Esophagus squamous epithelium (tissue), 5 donors: ENCODE measurements around the gene BTBD3. TPM values are rescaled to one million over a fixed set of nuclear protein-coding genes. Genes with fewer than 3 reads are reported as not detected.
A peak's percentile ranks its signal among the peaks of the same experiment; 100 is the strongest.

Experiments
- DNase-seq: peaks from one replicate; lab custom pipeline; 2025; lab: John Stamatoyannopoulos, UW
- H3K27ac ChIP-seq, 4 donors: fragments of 200-600 bp; sonication (generic); one replicate each; pipeline ENCODE4 v1.5.1; 2016 to 2019; ENCODE audit warnings: mild to moderate bottlenecking in 1 of 4
- H3K27me3 ChIP-seq, 4 donors: fragments of 200-600 bp; sonication (generic); 1 replicate in 3 of 4; 2 replicates in 1 of 4; pipeline versions ENCODE4 v1.5.1 to v1.6.0; 2017 to 2021; ENCODE audit warnings: antibody characterized with exemption in 1 of 4
- H3K36me3 ChIP-seq, 3 donors: fragments of 200-600 bp; sonication (generic); one replicate each; pipeline ENCODE4 v1.5.1; 2016 to 2019
- H3K4me1 ChIP-seq, 3 donors: fragments of 200-600 bp; sonication (generic); one replicate each; pipeline ENCODE4 v1.5.1; 2017 to 2019
- H3K4me3 ChIP-seq, 4 donors: fragments of 200-600 bp; sonication (generic); 1 replicate in 3 of 4; 2 replicates in 1 of 4; pipeline ENCODE4 v1.5.1; 2016 to 2019; ENCODE audit warnings: mild to moderate bottlenecking in 2 of 4, moderate library complexity in 1 of 4
- H3K9me3 ChIP-seq, 3 donors: fragments of 200-600 bp; sonication (generic); one replicate each; pipeline ENCODE4 v1.5.1; 2016 to 2019
- CTCF ChIP-seq, 6 experiments: fragments of 450-650 bp in 4 of 6; fragments of 200-600 bp in 2 of 6; sonication (generic) in 2 of 6; IDR thresholded peaks; one replicate each; pipeline ENCODE4 v1.5.1; 2016 to 2019; ENCODE audit warnings: antibody characterized with exemption in 6 of 6, mild to moderate bottlenecking in 4 of 6, moderate library complexity in 4 of 6
- POLR2A ChIP-seq, 4 donors: fragments of 450-650 bp; IDR thresholded peaks; one replicate each; pipeline ENCODE4 v1.6.1; 2017; ENCODE audit warnings: antibody characterized with exemption in 4 of 4, mild to moderate bottlenecking in 4 of 4, moderate library complexity in 3 of 4
- WGBS, 2 donors: methylation state at CpG; one replicate each; pipeline ENCODE4 v1.1.5; 2018; 5-methylcytosine and 5-hydroxymethylcytosine counted together
- intact Hi-C: fragments of 100-400 bp; cut with DNase I; formaldehyde crosslinking; loops from one replicate; pipeline ENCODE4 v1.15.0; 2022
- total RNA-seq, 4 donors: library from RNA; depleted of rRNA; stranded (reverse); fragments of >200 nt; gene quantifications; one replicate each; pipeline ENCODE4 v1.1.0, GENCODE V29; 2016
- donor health status: DM: yes; HTN: yes; CAD: no.

The BTBD3 gene
- total RNA-seq, 4 donors from 2014 or later, result 12.4 to 24.0 (median 15.9) TPM

GRCh38 chr20:11912659-11913415 is 4.9 kb upstream of the BTBD3 start:
- H3K27me3 ChIP-seq, result no peaks in the 10 kb centered on the region
- H3K4me3 ChIP-seq, result no peak overlapping the region
- H3K36me3 ChIP-seq, result no peaks in the 10 kb centered on the region
- no peak for DNase-seq
- H3K4me1 ChIP-seq, result peaks cover 9 to 63% (median 19%) of the 10 kb centered on the region in 3 donors
- WGBS, 2 donors, result 45 to 55% methylated on average over 4 of the region's 4 CpGs
- intact Hi-C loops, result no loop called here
- TF ChIP-seq CTCF (IDR thresholded peaks at IDR 0.05) (no peak), POLR2A (IDR thresholded peaks at IDR 0.05) (no peak)
- peak overlapping the region in 3 of 4 donors; percentile 54 to 70 (median 69) for H3K27ac ChIP-seq
- no peaks in the 10 kb centered on the region for H3K9me3 ChIP-seq

- DNase-seq, result no peak
- H3K4me1 ChIP-seq, result peaks cover 0 to 74% (median 29%) of the 10 kb centered on the region in 3 donors
- H3K4me3 ChIP-seq, result peak overlapping the region; percentile 11 to 54 (median 30)
- H3K27ac ChIP-seq, result peak overlapping the region; percentile 1 to 71 (median 45)
- WGBS, 2 donors, result 22 to 26% methylated on average over 5 of the region's 5 CpGs
- intact Hi-C loops, result no loop called here
- peaks cover 0 to 13% (median 0%) of the 10 kb centered on the region in 3 donors for H3K36me3 ChIP-seq
- TF ChIP-seq CTCF (IDR thresholded peaks at IDR 0.05) (no peak), POLR2A (IDR thresholded peaks at IDR 0.05) (no peak)
- H3K9me3 ChIP-seq, result no peaks in the 10 kb centered on the region
- no peaks in the 10 kb centered on the region for H3K27me3 ChIP-seq
Observed at GRCh38 chr20:11918391-11918845, 725 bp downstream of the BTBD3 start.

GRCh38 chr20:11918981-11919380 is 1.3 kb downstream of the BTBD3 start:
- Histone ChIP-seq H3K27ac (peak overlapping the region in 3 of 4 donors; percentile 23 to 71 (median 66)), H3K4me3 (peak overlapping the region in 3 of 4 donors; percentile 26 to 54 (median 33)), H3K27me3 (no peaks in the 10 kb centered on the region), H3K4me1 (peaks cover 0 to 68% (median 23%) of the 10 kb centered on the region in 3 donors), H3K36me3 (peaks cover 0 to 18% (median 0%) of the 10 kb centered on the region in 3 donors), H3K9me3 (no peaks in the 10 kb centered on the region)
- DNase-seq, result no peak
- 17 to 24% methylated on average over 8 of the region's 8 CpGs for WGBS, 2 donors
- TF ChIP-seq POLR2A (IDR thresholded peaks at IDR 0.05) (no peak), CTCF (IDR thresholded peaks at IDR 0.05) (no peak)
- intact Hi-C loops, result no loop called here

- Histone ChIP-seq H3K27me3 (no peaks in the 10 kb centered on the region), H3K9me3 (no peaks in the 10 kb centered on the region), H3K27ac (peak overlapping the region in 3 of 4 donors; percentile 23 to 71 (median 66)), H3K4me1 (peaks cover 0 to 62% (median 21%) of the 10 kb centered on the region in 3 donors), H3K36me3 (peaks cover 0 to 24% (median 0%) of the 10 kb centered on the region in 3 donors), H3K4me3 (peak overlapping the region in 3 of 4 donors; percentile 26 to 54 (median 33))
- DNase-seq, result no peak
- intact Hi-C loops, result no loop called here
- WGBS, 2 donors, result 65 to 73% methylated on average over 8 of the region's 8 CpGs
- TF ChIP-seq POLR2A (IDR thresholded peaks at IDR 0.05) (no peak), CTCF (IDR thresholded peaks at IDR 0.05) (no peak)
Observed at GRCh38 chr20:11919581-11919980, 1.9 kb downstream of the BTBD3 start.

- no peaks in the 10 kb centered on the region for H3K27me3 ChIP-seq
- no peak overlapping the region for H3K27ac ChIP-seq
- peak overlapping the region in 2 of 4 donors; percentile 33 to 54 for H3K4me3 ChIP-seq
- no peak for DNase-seq
- 71 to 79% methylated on average over 1 of the region's 1 CpG for WGBS, 2 donors
- no peak for TF ChIP-seq CTCF (IDR thresholded peaks at IDR 0.05)
- no peak for TF ChIP-seq POLR2A (IDR thresholded peaks at IDR 0.05)
- H3K9me3 ChIP-seq, result no peaks in the 10 kb centered on the region
- intact Hi-C loops, result no loop called here
- peaks cover 0 to 29% (median 0%) of the 10 kb centered on the region in 3 donors for H3K36me3 ChIP-seq
- peaks cover 0 to 57% (median 21%) of the 10 kb centered on the region in 3 donors for H3K4me1 ChIP-seq
Observed at GRCh38 chr20:11920083-11920482, 2.4 kb downstream of the BTBD3 start.
